Activated CD8-positive, alpha-beta memory T cell treated with anti-CD3 and anti-CD28 coated beads, Interleukin-2, amount 50 U/mL, for 24 hours (primary cell): ENCODE results near the gene TMA7B.

Source experiments
- DNase-seq: peaks from one replicate; pipeline ENCODE4 v3.0.0-alpha.2; 2020; ENCODE audit errors: extremely low read depth

Gene TMA7B

DNA sequence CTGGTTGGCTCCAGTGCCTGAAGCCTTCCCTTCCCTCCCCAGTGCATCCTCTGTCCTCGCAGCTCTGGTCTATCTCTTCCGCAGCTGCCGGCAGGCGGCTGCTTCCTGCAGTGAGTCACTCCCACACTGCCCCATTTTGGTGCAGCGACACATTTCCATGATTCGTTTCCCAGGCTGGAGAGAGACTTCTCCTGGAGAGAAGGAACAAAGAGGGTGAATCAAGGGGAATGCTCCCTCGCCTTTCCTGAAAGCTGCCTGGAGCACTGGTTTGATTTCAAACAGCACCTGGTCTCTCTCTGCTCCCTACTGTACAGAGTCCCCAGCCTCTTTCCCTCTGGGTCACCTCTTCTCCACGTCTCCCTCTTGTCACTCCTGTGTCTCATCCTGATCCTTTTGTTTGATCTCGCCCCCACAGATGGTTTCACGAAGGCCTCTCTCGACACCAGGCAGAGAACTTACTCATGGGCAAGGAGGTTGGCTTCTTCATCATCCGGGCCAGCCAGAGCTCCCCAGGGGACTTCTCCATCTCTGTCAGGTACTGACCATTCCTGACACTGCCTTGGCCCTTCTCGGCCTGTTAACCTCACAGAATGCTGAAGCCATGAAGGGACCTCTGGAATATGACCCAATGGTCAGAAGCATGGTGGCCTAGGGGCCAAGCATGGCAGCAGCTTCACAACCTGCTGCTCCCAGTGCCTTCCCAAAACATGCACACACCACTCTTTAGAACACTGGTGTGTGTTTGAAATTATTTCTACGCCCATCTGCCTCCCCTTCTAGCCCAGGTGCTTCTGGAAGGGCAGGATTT, at the start of gene TMA7B:
TMA7B (plus strand) TSS at position 758 of the 808 bp plus-strand sequence. CDS start 3,978 bp downstream, outside the sequence.
- no peak for DNase-seq

DNA sequence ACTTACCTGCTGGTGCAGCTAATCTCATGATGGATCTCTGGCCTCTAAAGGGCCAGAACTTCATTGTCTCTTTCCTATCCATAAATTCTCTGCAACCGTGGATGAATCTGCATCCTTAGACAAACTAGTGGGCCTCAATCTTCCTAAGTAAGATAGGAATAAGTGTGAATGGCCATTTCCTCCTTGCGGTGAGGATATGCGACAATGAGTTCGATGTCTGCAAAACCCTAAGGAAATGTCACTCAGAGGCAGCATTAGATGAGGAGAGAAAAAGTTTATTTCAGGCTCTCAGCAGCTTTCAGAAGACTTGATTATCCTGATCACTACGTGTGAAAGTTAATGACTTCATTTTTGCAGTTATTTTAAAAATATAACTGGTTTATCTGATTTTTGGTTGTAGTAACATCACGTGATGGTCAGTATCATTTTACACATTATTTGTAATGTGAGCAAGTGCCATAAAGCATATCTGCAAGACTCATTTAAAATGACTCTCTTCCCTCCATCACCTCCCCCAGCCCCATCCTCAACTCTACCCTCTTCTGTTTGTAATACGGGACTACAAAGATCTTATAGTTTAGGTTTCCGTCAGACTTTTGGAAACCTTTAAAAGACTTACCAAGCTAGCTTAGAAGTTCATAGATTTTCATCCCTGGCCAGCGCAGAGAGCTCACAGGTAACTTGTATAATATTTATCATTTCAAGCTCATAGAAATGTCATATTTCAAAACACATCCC, 49.2 kb upstream of the TMA7B start:
- DNase-seq = no peak

DNA sequence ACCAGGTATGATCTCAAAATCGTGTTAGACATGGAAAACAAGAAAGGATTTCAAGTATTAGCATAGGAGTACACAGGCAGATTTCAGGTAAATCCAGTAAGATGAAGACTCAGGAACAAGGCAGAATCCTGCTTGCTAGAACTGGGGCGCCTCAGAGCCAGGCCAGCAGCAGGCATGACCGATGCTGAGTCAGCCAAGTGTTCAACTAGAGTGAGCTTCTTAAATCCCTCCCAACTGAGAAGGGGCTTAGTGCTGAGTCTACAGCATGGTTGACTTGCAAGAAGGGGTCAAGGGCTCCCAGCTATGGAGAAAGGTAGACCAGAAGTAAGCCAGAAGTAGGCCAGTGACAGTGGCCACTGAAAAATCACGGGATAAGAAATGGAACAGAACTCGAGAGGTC, 46.9 kb upstream of the TMA7B start:
- no peak for DNase-seq

DNA sequence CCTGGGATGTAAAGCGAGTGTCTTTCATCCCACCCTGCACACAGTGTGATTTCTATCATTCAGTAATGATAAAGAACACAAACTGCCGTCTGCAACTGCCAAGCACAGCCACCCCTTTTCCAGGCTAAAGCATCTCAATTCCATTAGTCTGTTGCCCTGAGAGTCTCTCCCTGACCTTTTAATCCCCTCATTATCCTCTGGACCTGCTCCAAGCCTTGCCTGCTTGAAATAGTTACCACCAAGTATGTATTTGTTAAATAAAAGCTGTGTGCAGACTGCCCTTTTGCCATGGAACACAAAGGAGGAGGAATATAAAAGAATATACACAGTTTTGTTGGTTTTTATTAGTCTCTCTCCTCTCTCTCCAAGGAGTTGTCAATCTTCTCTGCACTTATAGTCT, 46.3 kb upstream of the TMA7B start:
- no peak for DNase-seq

DNA sequence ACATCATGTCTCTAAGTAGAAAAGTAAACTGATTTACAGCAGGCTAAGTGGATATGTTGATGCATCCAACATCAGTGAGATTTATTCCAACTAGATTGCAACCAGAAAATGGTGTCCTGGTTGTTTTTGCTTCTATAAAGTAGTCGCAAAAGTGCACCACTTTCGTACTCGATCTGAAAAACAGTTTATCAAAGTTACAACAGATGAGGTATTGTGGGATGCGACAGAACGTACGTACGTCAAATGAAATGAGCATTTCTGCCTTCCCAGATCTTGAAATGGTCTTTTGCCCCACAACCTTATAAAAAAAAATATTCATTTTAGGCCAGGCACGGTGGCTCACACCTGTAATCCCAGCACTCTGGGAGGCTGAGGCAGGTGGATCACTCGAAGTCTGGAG, 45.6 kb upstream of the TMA7B start:
- no peak for DNase-seq

DNA sequence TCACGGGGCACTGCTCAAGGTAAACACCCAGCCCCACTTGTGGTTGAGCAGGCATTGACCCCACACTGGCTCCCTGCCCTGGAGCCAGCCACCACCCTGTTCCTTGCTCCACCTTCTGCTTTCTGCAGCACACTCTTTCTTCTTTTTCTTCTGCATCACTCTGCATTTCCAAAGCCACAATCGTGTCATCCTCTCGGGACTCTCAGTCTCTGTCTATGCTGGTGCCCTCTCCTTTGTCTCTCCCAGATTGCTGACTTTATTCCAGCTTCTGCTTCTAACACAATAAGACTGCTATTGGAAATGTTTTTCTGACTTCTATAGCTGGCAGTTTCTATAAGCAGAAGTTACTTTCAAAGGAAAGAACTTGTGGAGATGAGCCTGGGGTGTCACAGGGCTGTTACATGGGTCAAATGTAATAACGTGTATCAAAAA, 44.9 kb upstream of the TMA7B start:
- DNase-seq = no peak

DNA sequence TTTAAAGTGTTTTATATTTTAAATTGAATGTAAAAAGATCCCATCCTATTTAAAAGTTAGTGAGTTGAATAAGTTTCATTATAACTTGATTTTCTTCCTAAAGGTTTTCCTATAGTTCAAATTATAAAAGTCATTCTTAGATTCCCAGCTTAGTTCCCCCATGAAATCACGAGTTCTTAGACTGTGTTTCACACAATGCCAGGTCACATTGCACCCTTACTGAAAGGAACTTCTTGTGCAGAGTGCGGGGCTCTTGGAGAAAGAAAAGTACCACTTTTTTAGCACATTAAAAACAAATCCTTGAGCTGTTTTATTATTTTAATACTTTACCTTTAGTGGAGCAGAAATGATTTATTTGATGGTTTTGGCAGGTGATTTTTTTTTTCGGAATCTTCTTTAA, 43.7 kb upstream of the TMA7B start:
- no peak for DNase-seq

DNA sequence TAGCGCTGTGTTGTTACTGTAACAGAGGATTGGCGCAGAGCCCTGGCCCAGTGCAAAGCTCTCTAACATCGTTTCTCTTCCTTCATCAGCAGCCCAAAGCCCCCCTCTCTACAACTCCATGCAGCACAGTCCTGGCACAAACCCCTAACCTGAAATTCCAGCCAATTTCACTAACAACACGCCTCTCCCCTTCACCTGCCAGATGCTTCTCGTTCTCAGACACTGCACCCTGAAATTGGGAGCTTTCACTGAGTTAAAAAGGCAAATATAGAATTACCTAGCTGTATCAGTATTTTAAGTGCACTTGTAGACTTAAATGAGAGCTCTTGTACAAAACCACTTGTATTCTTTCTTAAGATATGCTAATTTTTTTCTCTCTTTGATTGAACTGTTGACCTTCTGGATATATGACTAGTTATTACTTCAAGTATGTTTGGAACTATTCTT, 43.0 kb upstream of the TMA7B start:
- DNase-seq = no peak

DNA sequence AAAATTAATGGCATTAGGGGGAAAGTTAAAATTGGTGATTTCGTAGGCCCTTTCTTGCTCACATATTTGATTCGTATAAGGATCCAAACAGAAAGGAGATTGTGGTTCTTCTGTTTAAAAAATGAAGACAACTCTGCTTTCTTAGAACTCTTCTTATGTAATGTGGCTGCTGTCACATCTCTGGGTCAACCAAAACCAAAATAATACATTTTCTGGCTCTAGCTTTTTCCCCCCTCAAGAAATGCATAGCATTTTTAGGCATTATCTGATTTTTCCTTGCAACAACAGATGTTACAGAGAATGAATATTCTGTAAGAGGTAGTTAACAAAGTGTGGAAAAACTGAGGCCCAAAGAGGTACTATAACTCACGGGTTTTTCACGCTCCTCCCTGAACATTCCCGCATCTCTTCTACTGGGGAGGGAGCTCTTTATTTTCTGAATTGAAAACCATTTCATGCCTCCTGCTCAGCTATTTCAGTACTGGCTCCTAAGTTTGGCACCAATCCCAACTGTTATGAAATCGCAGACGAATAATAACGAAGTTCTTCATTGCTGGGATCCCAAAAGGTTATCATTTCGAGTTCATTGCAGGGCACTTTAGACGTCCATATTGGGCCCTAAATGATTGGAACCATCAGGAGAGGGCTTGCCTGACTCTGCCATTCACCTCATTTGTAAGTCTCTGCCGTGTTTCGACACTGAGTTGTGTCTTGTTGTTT, 42.3 kb upstream of the TMA7B start:
- DNase-seq = no peak

DNA sequence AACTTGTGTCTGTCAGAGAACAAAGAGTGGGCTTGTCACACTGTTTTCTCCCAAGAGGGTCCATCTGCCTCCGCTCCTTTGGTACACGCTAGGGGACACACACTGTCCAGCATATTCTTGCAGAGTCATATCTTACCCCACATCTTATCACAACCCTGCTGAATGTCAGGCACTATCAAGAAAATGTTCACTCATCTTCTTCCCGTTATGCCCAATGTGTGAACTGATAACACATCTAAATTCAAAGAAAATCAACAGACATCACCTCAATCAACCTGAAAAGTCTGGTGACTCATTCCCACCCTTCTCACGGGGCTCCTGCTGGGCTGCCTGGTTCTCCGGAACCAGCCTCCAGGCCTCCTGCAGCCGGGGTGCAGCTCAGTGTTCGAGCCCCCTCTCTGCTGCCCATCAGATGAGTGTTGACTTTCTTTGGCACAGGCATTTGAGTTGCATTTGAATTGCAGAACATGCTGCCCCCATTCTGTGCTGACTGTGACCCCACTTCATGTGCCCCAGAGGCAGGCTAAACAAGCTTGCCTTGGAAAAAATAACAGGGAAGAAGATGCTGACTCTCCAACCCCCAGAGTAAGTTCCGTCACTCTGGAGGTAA, 40.0 kb upstream of the TMA7B start:
- DNase-seq = peak; percentile 57

DNA sequence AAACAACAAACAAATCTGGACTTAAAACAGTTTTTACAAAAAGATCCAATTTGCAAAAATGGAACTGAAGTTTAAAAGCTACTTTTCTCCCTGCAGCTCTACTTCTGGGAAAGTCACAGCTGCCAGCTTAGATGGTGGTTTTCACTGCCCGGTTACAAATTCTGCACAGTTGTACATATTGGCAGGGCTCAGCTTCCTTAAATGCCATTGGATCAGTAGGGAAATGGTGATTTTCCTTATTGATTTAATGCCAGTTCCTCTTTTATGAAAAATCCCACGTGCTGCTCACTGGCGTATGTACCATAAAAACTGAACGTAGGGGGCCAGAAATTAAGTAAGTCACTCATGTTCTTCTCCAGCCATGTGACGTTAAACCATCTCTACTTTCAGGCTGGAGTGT, 36.5 kb upstream of the TMA7B start:
- DNase-seq = no peak

DNA sequence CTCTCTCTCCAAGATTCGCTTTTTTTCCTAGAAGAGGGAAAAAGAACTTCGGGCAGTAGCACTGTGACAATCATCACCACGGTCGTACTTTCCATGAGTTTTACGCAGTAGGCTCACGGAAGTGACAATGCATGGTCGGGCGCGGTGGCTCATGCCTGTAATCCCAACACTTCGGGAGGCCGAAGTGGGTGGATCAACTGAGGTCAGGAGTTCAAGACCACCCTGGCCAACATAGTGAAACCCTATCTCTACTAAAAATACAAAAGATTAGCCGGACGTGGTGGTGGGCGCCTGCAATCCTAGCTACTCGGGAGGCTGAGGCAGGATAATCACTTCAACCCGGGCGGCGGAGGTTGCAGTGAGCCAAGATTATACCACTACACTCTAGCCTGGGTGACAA, 35.9 kb upstream of the TMA7B start:
- DNase-seq = no peak

DNA sequence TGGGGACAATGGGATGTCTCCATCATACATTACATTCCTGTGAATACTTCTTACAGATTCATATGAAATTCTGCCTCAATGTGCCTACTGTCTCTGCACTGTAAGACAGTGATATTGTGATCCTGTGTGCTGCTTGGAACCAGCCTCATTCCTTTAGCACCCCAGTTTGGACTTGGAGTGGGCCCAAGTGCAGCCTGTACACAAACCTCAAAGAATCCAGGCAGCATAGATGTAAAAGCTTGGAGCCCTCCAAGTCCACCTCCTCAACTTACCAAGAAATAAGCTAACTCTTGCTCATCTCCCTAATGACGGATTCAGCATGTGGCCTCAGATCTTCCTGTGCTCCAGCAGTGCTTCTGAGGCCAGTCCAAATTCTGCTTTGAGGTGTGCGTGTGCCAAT, 34.9 kb upstream of the TMA7B start:
- no peak for DNase-seq

DNA sequence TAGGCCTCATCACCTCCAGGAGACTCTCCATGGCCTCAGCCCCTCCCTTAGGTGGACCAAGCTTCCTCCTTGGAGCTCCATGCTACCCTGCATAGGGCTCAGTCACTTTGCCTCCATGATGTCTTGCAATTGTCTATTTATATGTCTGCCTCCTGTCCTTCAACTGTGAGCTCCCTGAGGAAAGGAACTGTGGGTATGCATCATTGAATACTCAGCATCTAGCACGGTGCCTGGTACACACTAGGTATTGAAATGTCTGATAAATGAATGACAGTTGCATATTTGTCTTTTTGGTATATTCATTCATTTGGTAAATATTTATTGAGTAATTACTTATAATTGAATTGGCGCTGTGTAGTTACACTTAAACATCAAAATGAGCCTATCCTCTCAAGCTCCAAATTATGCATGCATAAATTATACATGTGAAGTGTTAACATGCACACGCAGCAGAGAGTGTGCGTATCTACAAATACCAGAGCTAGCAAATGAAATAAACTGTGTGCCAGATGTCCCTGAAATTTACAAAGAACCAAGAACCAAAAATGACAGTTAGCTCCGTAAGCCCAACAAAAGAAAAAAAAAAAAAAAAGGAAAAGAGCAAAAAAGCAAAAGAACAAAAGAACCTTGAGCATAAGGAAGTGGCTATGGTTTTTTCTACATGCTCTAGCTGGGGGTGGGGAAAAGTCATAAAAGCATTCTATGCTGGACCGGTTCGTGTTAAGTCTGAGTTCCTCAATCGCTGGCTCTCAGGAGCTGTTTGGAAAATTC, 34.1 kb upstream of the TMA7B start:
- DNase-seq = no peak

DNA sequence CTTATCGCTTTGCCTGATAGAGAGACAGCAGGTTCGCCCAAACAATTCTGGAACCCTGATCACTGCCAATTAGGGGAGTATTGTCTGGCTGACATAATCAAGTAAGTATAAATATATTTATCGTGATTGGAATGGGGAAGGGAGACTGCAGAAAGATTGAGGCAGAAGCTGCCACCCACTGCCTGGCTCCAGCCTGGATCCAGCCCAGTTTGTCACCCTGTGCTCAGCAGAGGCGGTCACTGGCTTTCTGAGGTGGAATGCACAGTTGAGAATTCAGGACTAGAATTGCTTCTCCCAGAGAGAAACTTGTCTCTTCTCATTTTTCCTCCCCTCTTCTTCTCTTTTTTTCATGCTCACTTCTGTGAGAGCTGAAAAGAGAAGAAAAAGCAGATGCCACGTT, 33.4 kb upstream of the TMA7B start:
- no peak for DNase-seq

DNA sequence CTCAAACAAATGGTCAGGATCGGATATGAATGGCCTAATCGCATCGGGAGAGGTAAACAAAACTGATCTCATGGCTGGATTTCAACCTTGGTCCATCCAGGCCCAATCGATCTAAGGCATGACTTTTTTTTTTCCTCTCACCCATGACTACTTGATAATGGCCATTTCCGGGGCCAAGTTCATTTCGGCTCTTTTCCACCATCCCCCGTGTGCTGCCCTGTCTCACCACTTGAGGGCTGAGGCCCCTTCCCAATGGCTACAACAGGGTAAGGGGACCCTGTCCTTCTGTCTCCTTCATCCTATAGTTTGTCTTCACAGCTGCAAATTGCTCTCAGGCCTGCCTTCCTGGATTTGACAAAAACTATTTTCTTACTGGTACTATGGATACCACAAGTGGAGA, 32.7 kb upstream of the TMA7B start:
- DNase-seq = no peak

DNA sequence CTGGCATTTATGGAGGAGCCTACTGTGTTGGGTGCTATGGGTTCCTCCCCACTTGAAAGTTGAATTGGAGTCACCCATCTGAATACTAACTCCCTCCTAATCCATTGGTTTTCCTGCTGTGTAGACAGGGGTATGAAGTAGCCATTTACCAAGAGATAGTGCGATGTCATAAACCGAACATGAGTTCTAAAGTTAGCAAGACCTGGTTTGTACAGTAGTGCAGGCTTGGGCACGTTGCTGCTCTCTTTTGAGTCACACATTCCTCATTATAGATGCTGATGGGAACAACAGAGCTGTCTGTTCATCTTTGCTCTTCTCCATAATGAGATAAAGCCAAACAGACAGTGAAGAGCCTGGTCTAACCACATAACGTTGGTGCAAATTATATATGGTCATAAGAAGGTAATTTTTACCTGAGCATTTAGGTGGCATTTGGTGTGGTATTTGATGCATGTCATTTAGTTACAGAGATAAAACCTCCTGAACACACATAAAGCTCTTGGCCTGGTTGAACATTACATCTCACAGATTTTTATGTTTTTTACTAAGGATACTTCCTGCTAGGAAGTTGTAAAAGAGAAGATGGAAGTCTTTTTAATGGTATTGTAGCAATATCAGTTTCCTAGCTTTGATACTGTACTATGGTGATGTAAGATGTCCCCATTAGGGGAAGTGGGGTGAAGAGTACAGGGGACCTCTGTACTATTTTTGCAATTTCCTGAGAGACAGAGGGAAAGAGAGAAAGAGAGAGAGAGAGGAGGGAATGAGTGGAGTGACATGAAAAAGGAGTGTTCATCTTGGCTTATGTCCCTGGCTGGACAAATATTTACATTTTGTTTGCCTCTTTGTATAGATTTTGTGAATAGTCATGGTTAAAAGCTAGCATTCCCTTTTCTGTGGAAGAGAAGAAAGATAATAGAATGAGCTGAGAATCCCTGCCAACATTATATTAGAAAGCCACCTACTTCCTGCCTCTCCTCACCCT, 31.4 kb upstream of the TMA7B start:
- no peak for DNase-seq

DNA sequence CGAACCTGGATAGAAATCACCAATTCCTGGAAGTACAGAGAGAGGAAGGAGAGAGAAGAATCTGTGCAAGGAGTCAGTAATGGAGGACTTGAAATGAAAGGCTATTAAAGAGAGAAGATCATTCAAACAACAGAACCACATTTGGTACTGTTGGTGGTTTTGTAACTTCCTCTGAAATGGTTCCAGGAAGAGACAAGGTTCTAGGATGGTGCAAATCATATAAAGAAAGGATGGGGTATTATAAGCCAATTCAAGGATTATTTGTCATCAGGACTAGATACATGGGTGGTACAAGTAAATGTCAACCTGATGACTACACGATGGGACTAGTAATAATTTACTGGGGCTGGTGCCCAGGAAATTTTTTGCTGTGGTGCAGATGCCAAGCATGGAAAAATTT, 28.9 kb upstream of the TMA7B start:
- DNase-seq = no peak

DNA sequence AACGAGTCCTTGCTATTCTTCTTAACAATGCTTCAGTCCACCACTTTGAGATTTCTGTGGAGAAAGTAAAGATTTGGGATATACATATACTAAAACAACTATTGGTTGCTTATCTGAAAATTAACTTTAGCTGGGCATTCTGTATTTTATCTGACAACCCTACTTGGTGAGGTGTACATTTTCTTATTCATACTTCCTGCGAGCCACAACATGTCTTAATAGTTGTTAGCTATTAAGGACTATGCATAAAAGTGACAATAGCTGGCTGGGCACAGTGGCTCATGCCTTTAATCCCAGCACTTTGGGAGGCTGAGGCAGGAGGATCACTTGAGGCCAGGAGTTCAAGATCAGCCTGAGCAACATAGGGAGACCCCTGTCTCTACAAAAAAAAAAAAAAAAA, 28.0 kb upstream of the TMA7B start:
- no peak for DNase-seq
